ENCODE measurements around the gene NPEPPS. TPM values are rescaled to one million over a fixed set of nuclear protein-coding genes. Genes with fewer than 3 reads are reported as not detected.

The NPEPPS gene
- total and polyA plus RNA-seq, 2 donors (not counting 3 experiments of a cell fraction or from before 2014, with no cell fraction given) = 69.2 to 102 TPM

DNA sequence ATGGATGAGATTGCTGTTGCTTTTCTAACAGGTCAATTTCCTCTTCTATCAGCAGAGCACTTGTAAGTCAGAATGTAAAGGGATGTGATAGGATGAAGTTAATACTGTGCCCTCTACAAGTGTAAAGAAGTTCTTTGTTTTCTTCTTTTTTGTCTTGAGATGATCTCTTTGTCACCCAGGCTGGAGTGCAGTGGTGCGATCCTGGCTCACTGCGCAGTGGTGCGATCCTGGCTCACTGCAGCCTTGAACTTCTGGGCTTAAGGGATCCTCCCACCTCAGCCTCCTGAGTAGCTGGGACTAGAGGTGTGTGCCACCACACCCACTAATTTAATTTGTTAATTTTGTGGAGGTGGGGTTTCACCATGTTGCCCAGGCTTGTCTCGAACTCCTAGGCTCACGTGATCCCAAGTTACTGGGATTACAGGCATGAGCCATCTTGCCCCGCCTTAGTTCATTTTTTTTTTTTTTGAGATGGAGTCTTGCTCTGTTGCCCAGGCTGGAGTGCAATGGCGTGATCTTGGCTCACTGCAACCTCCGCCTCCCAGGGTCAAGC lies 97.2 kb downstream of the NPEPPS start:
- FAIRE-seq = no peak
- no peak overlapping the region for H3K9ac ChIP-seq (replicated peaks; ENCODE audit: extremely low read depth, insufficient read depth, low read length)

More for the DNA sequence above, 97.2 kb downstream of the NPEPPS start:
- TF ChIP-seq MYC (IDR thresholded peaks at IDR 0.05; ENCODE audit: low read depth, low read length) (no peak), CTCF (IDR thresholded peaks at IDR 0.05; ENCODE audit: extremely low read depth in 1 of 2, insufficient read depth in 1 of 2, low read depth in 1 of 2, low read length in 2 of 2) (no peak), POLR2A (IDR thresholded peaks at IDR 0.05; ENCODE audit: low read depth, low read length) (no peak), GATA2 (IDR thresholded peaks at IDR 0.05; ENCODE audit: insufficient read depth, insufficient read length, low read depth, low read length) (no peak), MAX (IDR thresholded peaks at IDR 0.05; ENCODE audit: insufficient read depth, insufficient read length) (no peak), EZH2 (IDR thresholded peaks at IDR 0.05; ENCODE audit: borderline replicate concordance, low read depth, low read length, severe bottlenecking) (no peak), FOS (IDR thresholded peaks at IDR 0.05; ENCODE audit: borderline replicate concordance, insufficient read depth, low read length) (no peak), JUN (IDR thresholded peaks at IDR 0.05; ENCODE audit: borderline replicate concordance, insufficient read depth, insufficient read length, low read depth) (no peak), POLR2AphosphoS5 (IDR thresholded peaks at IDR 0.05; ENCODE audit: insufficient read depth, low read depth, low read length) (no peak)
- POLR2A ChIA-PET = no interaction called here
- no peak overlapping the region for H2AFZ ChIP-seq (ENCODE audit: low read depth, low read length)
- H3K27me3 ChIP-seq (ENCODE audit: control insufficient read depth in 2 of 2, insufficient read depth in 2 of 2, low read length in 2 of 2) = no peaks in the 10 kb centered on the region
- H4K20me1 ChIP-seq (replicated peaks; ENCODE audit: control insufficient read depth, extremely low read depth, insufficient read depth, low read length) = no peaks in the 10 kb centered on the region
- peaks cover 2 to 3% of the 10 kb centered on the region in 2 experiments for H3K36me3 ChIP-seq (ENCODE audit: control insufficient read depth in 2 of 2, extremely low read depth in 1 of 2, insufficient read depth in 2 of 2, low read length in 2 of 2)
- no peak overlapping the region for H3K27ac ChIP-seq (ENCODE audit: insufficient read depth, low read depth, low read length)
- dilution Hi-C loops (cut with MboI; ENCODE audit: extremely low pct_ligation_motif_present, low sequenced_read_pairs) = no loop called here
- no peak overlapping the region for H3K4me2 ChIP-seq (ENCODE audit: insufficient read depth, low read length)
- H3K4me3 ChIP-seq (replicated peaks in 1 of 3; ENCODE audit: insufficient read depth in 1 of 3, low read depth in 1 of 3, low read length in 3 of 3) = no peak overlapping the region
- intact Hi-C loops (cut with micrococcal nuclease) = no loop called here
- H3K9me1 ChIP-seq (replicated peaks; ENCODE audit: control insufficient read depth, extremely low read depth, insufficient read depth, low read length) = no peaks in the 10 kb centered on the region
- no peaks in the 10 kb centered on the region for H3K9me3 ChIP-seq (replicated peaks; ENCODE audit: control insufficient read depth, insufficient read depth, low read length)
- no peak for DNase-seq (ENCODE audit: low read depth, low spot score)
- CTCF ChIA-PET = no interaction called here
- H3K4me1 ChIP-seq (ENCODE audit: control insufficient read depth, extremely low read depth, insufficient read depth, low read length) = peaks cover 4% of the 10 kb centered on the region
- no peaks in the 10 kb centered on the region for H3K79me2 ChIP-seq (ENCODE audit: control insufficient read depth, insufficient read depth, low read length)
- no TSS peak for BruUV-seq (replicated peaks)

All from endothelial cell of umbilical vein (primary cell).